Endodermal cell (in vitro differentiated cells): ENCODE data around the gene MACROD2. TPM values are rescaled to one million over a fixed set of nuclear protein-coding genes. Genes with fewer than 3 reads are reported as not detected.

Experiments
- DNase-seq: peaks from one replicate; pipeline ENCODE4 v3.0.0-alpha.2; 2017
- H3K27ac ChIP-seq: 2 replicates; pipeline ENCODE4 v1.5.1; 2013; ENCODE audit warnings: mild to moderate bottlenecking, low read depth, low read length, moderate library complexity
- H3K27me3 ChIP-seq: 2 replicates; pipeline ENCODE4 v1.6.1; 2013; ENCODE audit warnings: mild to moderate bottlenecking, low read length, moderate library complexity; ENCODE audit not compliant: insufficient read depth, control insufficient read depth, poor library complexity, severe bottlenecking
- H3K36me3 ChIP-seq: 2 replicates; pipeline ENCODE4 v1.7.0; 2013; ENCODE audit warnings: mild to moderate bottlenecking, low read length, moderate library complexity; ENCODE audit not compliant: control insufficient read depth, insufficient read depth
- H3K4me1 ChIP-seq: one replicate; pipeline ENCODE4 v1.7.0; 2013; ENCODE audit warnings: low read length; ENCODE audit not compliant: control insufficient read depth, insufficient read depth
- H3K4me3 ChIP-seq: 2 replicates; pipeline ENCODE4 v1.5.1; 2013; ENCODE audit warnings: mild to moderate bottlenecking, low read length, moderate library complexity
- H3K9ac ChIP-seq: 2 replicates; pipeline ENCODE4 v1.6.1; 2013; ENCODE audit warnings: mild to moderate bottlenecking, low read length, moderate library complexity; ENCODE audit not compliant: poor library complexity, severe bottlenecking; ENCODE audit errors: extremely low read depth
- H3K9me3 ChIP-seq: 2 replicates; pipeline ENCODE4 v1.6.1; 2013; ENCODE audit warnings: mild to moderate bottlenecking, low read length, moderate library complexity; ENCODE audit not compliant: control insufficient read depth
- H3K27ac Mint-ChIP-seq: 2 replicates; pipeline ENCODE4 v1.8.0; 2020; ENCODE audit warnings: mixed read lengths
- H3K27me3 Mint-ChIP-seq: 2 replicates; pipeline ENCODE4 v1.8.0; 2021; ENCODE audit warnings: mild to moderate bottlenecking, mixed read lengths; ENCODE audit not compliant: insufficient read depth
- H3K36me3 Mint-ChIP-seq: 2 replicates; pipeline ENCODE4 v1.8.0; 2020; ENCODE audit warnings: low read depth, mixed read lengths
- H3K4me1 Mint-ChIP-seq: 2 replicates; pipeline ENCODE4 v1.8.0; 2020; ENCODE audit warnings: mixed read lengths
- H3K4me3 Mint-ChIP-seq: 2 replicates; pipeline ENCODE4 v1.8.0; 2020; ENCODE audit warnings: mild to moderate bottlenecking, moderate library complexity, mixed read lengths
- H3K9me3 Mint-ChIP-seq: 2 replicates; pipeline ENCODE4 v1.8.0; 2020; ENCODE audit warnings: mild to moderate bottlenecking, mixed read lengths
- WGBS, 2 experiments: methylation state at CpG; one replicate each; pipeline versions ENCODE4 v1.1.5 to v1.1.7; 2013; ENCODE audit warnings: missing lambda C conversion rate in 2 of 2, mixed read lengths in 1 of 2; ENCODE audit not compliant: insufficient coverage in 1 of 2, insufficient read length in 1 of 2; 5-methylcytosine and 5-hydroxymethylcytosine counted together
- total RNA-seq, 2 donors: library from RNA; stranded (reverse); fragmentation: NEBNext Ultra II Directional in 1 of 2; extraction: Animal tissue kit (Norgen Biotek cat#: 25700) in 1 of 2; gene quantifications; 2 replicates in 1 of 2; 3 replicates in 1 of 2; pipeline ENCODE4 v1.2.1, GENCODE V29; 2021
- TF ChIP-seq, protein P1 (sequence below): fragments of 200-600 bp; sonication (generic); conservative IDR thresholded peaks from 2 replicates; pipeline ENCODE4 v1.5.0; 2021; ENCODE audit warnings: antibody characterized with exemption, mild to moderate bottlenecking

Gene MACROD2
- total RNA-seq, 2 donors from 2014 or later: 2.3 to 4.8 TPM

DNA sequence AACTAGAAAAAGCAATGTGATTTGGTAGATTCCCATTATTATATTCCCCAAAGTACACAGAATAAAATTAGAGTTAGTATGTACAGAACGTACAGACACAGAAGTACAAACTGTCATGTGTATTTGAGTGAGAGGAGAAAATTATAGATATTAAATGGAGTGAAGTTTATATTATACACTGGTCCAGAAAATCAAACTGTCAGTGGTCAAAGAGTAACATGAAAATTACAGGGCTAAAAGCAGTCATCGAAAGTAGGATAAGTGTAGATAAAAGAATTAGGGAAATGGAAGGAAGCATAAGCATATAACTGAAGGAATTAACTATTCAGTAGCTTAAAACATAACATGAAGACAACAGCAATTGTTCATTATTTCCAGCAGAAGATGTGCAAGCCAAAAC, 35.2 kb upstream of the MACROD2 start:
- no peaks in the 10 kb centered on the region for H3K4me1 ChIP-seq
- H3K27me3 ChIP-seq: no peaks in the 10 kb centered on the region
- no peak overlapping the region for H3K4me3 Mint-ChIP-seq

DNA sequence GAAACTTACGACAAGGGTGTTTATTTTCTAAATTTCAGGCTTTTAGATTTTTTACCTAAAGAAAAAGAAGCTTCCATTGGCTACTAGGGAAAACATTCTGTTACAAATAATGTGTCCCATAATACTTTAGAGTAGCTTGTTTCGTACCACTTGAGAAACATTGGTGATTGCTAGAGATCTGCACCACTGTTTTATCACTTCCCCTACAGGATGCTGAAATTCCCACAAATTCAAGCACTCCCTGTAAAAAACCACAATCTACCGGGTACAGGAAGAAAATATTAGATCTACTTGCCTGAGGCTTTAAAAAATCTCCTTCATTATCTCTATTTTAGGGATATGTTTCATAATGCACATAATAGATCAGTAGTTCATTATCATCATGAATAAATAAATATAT, 34.8 kb upstream of the MACROD2 start:
- no peaks in the 10 kb centered on the region for H3K9me3 Mint-ChIP-seq
- no peaks in the 10 kb centered on the region for H3K27me3 Mint-ChIP-seq
- H3K36me3 Mint-ChIP-seq: no peaks in the 10 kb centered on the region
- no peak for DNase-seq
- no peak overlapping the region for H3K27ac Mint-ChIP-seq
- no peak overlapping the region for H3K27ac ChIP-seq
- no peaks in the 10 kb centered on the region for H3K36me3 ChIP-seq
- TF ChIP-seq, protein P1, sequence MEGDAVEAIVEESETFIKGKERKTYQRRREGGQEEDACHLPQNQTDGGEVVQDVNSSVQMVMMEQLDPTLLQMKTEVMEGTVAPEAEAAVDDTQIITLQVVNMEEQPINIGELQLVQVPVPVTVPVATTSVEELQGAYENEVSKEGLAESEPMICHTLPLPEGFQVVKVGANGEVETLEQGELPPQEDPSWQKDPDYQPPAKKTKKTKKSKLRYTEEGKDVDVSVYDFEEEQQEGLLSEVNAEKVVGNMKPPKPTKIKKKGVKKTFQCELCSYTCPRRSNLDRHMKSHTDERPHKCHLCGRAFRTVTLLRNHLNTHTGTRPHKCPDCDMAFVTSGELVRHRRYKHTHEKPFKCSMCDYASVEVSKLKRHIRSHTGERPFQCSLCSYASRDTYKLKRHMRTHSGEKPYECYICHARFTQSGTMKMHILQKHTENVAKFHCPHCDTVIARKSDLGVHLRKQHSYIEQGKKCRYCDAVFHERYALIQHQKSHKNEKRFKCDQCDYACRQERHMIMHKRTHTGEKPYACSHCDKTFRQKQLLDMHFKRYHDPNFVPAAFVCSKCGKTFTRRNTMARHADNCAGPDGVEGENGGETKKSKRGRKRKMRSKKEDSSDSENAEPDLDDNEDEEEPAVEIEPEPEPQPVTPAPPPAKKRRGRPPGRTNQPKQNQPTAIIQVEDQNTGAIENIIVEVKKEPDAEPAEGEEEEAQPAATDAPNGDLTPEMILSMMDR: no peak
- H3K27me3 ChIP-seq: no peaks in the 10 kb centered on the region
- WGBS, 2 experiments: 90 to 93% methylated on average over 2 of the region's 3 CpGs
- no peak overlapping the region for H3K9ac ChIP-seq
- no peak overlapping the region for H3K4me3 Mint-ChIP-seq
- H3K4me3 ChIP-seq: no peak overlapping the region
- no peaks in the 10 kb centered on the region for H3K9me3 ChIP-seq
- no peaks in the 10 kb centered on the region for H3K4me1 Mint-ChIP-seq
- H3K4me1 ChIP-seq: no peaks in the 10 kb centered on the region

More for the DNA sequence above, 35.2 kb upstream of the MACROD2 start:
- Mint-ChIP-seq H3K27me3 (no peaks in the 10 kb centered on the region), H3K36me3 (no peaks in the 10 kb centered on the region), H3K27ac (no peak overlapping the region), H3K4me1 (no peaks in the 10 kb centered on the region), H3K9me3 (no peaks in the 10 kb centered on the region)
- no peak overlapping the region for H3K9ac ChIP-seq
- TF ChIP-seq, protein P1: no peak
- no peak for DNase-seq
- 95% methylated on average over 2 of the region's 2 CpGs; no CpG with 5 or more reads in 1 of the 2 experiments for WGBS, 2 experiments
- no peak overlapping the region for H3K4me3 ChIP-seq
- H3K36me3 ChIP-seq: no peaks in the 10 kb centered on the region
- no peaks in the 10 kb centered on the region for H3K9me3 ChIP-seq
- no peak overlapping the region for H3K27ac ChIP-seq

DNA sequence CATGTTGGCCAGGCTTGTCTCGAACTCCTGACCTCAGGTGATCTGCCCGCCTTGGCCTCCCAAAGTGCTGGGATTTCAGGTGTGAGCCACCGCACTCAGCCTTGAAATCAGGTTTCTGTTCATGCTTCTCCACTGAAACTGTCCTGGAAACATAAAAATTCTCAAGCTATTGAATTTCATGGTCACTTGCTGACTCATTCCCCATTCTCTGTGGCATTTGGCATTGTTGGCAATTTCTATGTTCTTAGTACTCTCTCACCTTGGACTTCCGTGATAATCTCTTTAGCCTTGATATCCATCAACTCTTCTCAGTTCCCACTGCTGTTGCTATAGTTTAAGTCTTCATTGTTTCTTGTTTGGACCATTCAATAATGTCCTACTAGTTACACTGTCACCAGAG, 11.1 kb upstream of the MACROD2 start:
- no peak overlapping the region for H3K9ac ChIP-seq
- H3K36me3 ChIP-seq: no peaks in the 10 kb centered on the region
- H3K27me3 ChIP-seq: no peaks in the 10 kb centered on the region
- H3K27me3 Mint-ChIP-seq: peaks cover 2% of the 10 kb centered on the region
- WGBS, 2 experiments: 66 to 71% methylated on average over 4 of the region's 4 CpGs
- no peaks in the 10 kb centered on the region for H3K36me3 Mint-ChIP-seq
- H3K4me3 Mint-ChIP-seq: no peak overlapping the region
- no peaks in the 10 kb centered on the region for H3K4me1 Mint-ChIP-seq
- no peaks in the 10 kb centered on the region for H3K9me3 ChIP-seq
- TF ChIP-seq, protein P1: no peak
- no peaks in the 10 kb centered on the region for H3K9me3 Mint-ChIP-seq
- H3K4me3 ChIP-seq: no peak overlapping the region
- no peak for DNase-seq
- H3K4me1 ChIP-seq: no peaks in the 10 kb centered on the region
- H3K27ac Mint-ChIP-seq: no peak overlapping the region
- no peak overlapping the region for H3K27ac ChIP-seq
